Body of pancreas (tissue), 4 donors: ENCODE results near the gene SCTR. TPM values are rescaled to one million over a fixed set of nuclear protein-coding genes. Genes with fewer than 3 reads are reported as not detected.

Source experiments
- ATAC-seq: fragments of 150-250 bp; one replicate; pipeline ENCODE4 v1.9.1; 2016
- DNase-seq, 4 donors: peaks; one replicate each; pipeline ENCODE4 v3.0.0-alpha.2; 2019
- H3K27ac ChIP-seq, 4 donors: fragments of 200-600 bp; sonication (generic); 1 replicate in 3 of 4; 2 replicates in 1 of 4; pipeline versions ENCODE4 v1.5.1 to v1.6.1; 2016 to 2019; ENCODE audit warnings: mild to moderate bottlenecking in 1 of 4, mixed read lengths in 1 of 4, moderate library complexity in 1 of 4
- H3K27me3 ChIP-seq, 2 donors: fragments of 200-600 bp; sonication (generic); one replicate each; pipeline ENCODE4 v1.6.0; 2016; ENCODE audit warnings: mild to moderate bottlenecking in 1 of 2
- H3K36me3 ChIP-seq, 2 donors: fragments of 200-600 bp; sonication (generic); replicated peaks in 1 of 2; 2 replicates each; pipeline ENCODE4 v1.5.1; 2016; ENCODE audit warnings: low read depth in 2 of 2; ENCODE audit not compliant: insufficient read depth in 1 of 2
- H3K4me1 ChIP-seq: fragments of 200-600 bp; sonication (generic); one replicate; pipeline ENCODE4 v1.6.0; 2016
- H3K4me3 ChIP-seq, 2 donors: fragments of 200-600 bp; sonication (generic); 1 replicate in 1 of 2; 2 replicates in 1 of 2; pipeline ENCODE4 v1.5.1; 2016 to 2019
- H3K9me3 ChIP-seq, 3 donors: fragments of 200-600 bp; sonication (generic); 1 replicate in 2 of 3; 2 replicates in 1 of 3; pipeline ENCODE4 v1.5.1; 2016
- POLR2A ChIP-seq, 3 donors: fragments of 450-650 bp; IDR thresholded peaks; one replicate each; pipeline ENCODE4 v1.6.1; 2016; ENCODE audit warnings: antibody characterized with exemption in 3 of 3, mild to moderate bottlenecking in 2 of 3
- WGBS, 2 donors: methylation state at CpG; one replicate each; pipeline ENCODE4 v1.1.5; 2017; 5-methylcytosine and 5-hydroxymethylcytosine counted together
- intact Hi-C: fragments of 100-400 bp; cut with DNase I; formaldehyde crosslinking; loops from one replicate; pipeline ENCODE4 v1.15.1; 2023
- total RNA-seq, 2 donors: library from RNA; depleted of rRNA; stranded (reverse); fragments of >200 nt; gene quantifications; one replicate each; pipeline ENCODE4 v1.1.0, GENCODE V29; 2016
- TF ChIP-seq, protein P1 (sequence below), 7 experiments: fragments of 450-650 bp in 4 of 7; fragments of 200-600 bp in 3 of 7; sonication (generic) in 3 of 7; IDR thresholded peaks; one replicate each; pipeline ENCODE4 v1.5.1; 2016 to 2019; ENCODE audit warnings: antibody characterized with exemption in 7 of 7

The SCTR gene
- total RNA-seq, 2 donors from 2014 or later = 69.0 to 183 TPM

DNA sequence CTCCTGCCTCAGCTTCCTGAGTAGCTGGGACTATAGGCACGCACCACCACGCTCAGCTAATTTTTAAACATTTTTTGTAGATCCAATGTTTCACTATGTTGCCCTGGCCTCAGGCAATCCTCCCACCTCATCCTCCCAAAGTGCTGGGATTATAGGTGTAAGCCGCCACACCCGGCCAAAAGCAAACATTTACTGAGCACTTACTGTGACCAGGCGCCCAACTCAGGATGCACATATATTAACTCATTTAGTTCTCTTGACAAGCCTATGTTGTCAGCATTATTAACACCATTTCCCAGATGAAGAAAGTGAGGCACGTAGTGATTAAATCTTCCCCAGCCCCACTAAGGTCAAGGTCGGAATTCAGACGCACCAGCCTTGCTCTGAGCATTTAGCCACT lies 51.5 kb downstream of the SCTR start:
- WGBS, 2 donors = 81 to 92% methylated on average over 8 of the region's 8 CpGs
- ATAC-seq = no peak
- intact Hi-C loops = loop anchor here (5.0 kb wide), 1 partner anchor 65 kb away; no protein-coding TSS in a partner anchor
- H3K4me1 ChIP-seq = peaks cover 14% of the 10 kb centered on the region
- H3K9me3 ChIP-seq = no peaks in the 10 kb centered on the region
- DNase-seq = no peak
- no peaks in the 10 kb centered on the region for H3K36me3 ChIP-seq
- H3K4me3 ChIP-seq = no peak overlapping the region
- no peaks in the 10 kb centered on the region for H3K27me3 ChIP-seq
- no peak overlapping the region for H3K27ac ChIP-seq
- TF ChIP-seq, protein P1, sequence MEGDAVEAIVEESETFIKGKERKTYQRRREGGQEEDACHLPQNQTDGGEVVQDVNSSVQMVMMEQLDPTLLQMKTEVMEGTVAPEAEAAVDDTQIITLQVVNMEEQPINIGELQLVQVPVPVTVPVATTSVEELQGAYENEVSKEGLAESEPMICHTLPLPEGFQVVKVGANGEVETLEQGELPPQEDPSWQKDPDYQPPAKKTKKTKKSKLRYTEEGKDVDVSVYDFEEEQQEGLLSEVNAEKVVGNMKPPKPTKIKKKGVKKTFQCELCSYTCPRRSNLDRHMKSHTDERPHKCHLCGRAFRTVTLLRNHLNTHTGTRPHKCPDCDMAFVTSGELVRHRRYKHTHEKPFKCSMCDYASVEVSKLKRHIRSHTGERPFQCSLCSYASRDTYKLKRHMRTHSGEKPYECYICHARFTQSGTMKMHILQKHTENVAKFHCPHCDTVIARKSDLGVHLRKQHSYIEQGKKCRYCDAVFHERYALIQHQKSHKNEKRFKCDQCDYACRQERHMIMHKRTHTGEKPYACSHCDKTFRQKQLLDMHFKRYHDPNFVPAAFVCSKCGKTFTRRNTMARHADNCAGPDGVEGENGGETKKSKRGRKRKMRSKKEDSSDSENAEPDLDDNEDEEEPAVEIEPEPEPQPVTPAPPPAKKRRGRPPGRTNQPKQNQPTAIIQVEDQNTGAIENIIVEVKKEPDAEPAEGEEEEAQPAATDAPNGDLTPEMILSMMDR (IDR thresholded peaks at IDR 0.05) = no peak
- no peak for TF ChIP-seq POLR2A (IDR thresholded peaks at IDR 0.05)

DNA sequence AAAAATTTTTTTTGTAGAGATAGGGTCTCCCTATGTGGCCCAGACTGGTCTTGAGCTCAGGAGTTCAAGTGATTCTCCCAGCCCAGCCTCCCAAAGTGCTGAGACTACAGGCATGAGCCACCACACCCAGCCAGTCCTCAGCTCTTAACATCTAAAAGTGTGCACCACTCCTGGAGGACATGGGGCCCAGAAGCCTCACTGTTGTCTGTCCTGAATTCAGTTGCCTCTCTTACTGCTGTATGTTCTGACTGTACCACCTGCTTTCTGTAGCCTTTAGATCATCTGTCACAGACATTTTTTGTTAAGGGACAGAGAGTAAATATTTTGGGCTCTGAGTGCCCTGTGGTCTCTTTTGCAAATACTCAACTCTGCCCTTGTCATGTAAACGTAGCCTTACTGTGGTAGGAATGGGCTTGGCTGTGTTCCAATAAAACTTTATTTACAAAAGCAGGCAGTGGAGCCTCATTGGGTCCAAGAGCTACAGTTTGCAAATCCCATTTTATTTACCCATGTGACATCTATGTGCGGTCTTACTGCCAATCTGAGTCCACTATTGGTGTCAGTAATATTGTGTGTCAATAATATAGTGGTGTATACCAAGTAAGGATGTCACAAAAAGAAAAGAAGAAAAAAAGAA lies 54.5 kb downstream of the SCTR start:
- no peaks in the 10 kb centered on the region for H3K36me3 ChIP-seq
- H3K27ac ChIP-seq = no peak overlapping the region
- no peaks in the 10 kb centered on the region for H3K27me3 ChIP-seq
- intact Hi-C loops = loop anchor here (5.0 kb wide), 1 partner anchor 62 kb away; no protein-coding TSS in a partner anchor
- H3K9me3 ChIP-seq = no peaks in the 10 kb centered on the region
- H3K4me3 ChIP-seq = no peak overlapping the region
- ATAC-seq (no peak), DNase-seq (no peak)
- TF ChIP-seq, protein P1 (IDR thresholded peaks at IDR 0.05) = no peak
- TF ChIP-seq POLR2A (IDR thresholded peaks at IDR 0.05) = no peak
- 19 to 27% methylated on average over 2 of the region's 2 CpGs for WGBS, 2 donors
- H3K4me1 ChIP-seq = peaks cover 3% of the 10 kb centered on the region

- TF ChIP-seq, protein P1 (IDR thresholded peaks at IDR 0.05) = no peak
- no peak for TF ChIP-seq POLR2A (IDR thresholded peaks at IDR 0.05)
- intact Hi-C loops = no loop called here
- no peaks in the 10 kb centered on the region for H3K27me3 ChIP-seq
Observed at GRCh38 chr2:119469131-119469530, 55.2 kb downstream of the SCTR start.

GRCh38 chr2:119468154-119468955 lies 55.9 kb downstream of the SCTR start:
- Histone ChIP-seq H3K4me1 (peaks cover 3% of the 10 kb centered on the region), H3K27ac (no peak overlapping the region), H3K4me3 (no peak overlapping the region), H3K9me3 (no peaks in the 10 kb centered on the region), H3K27me3 (no peaks in the 10 kb centered on the region), H3K36me3 (no peaks in the 10 kb centered on the region)
- TF ChIP-seq POLR2A (IDR thresholded peaks at IDR 0.05) = no peak
- TF ChIP-seq, protein P1 (IDR thresholded peaks at IDR 0.05) = no peak
- ATAC-seq (peak; percentile 30), DNase-seq (peak in 1 of 4 donors; percentile 9)
- intact Hi-C loops = no loop called here
- WGBS, 2 donors = 47% methylated on average over 3 of the region's 3 CpGs

More at GRCh38 chr2:119469131-119469530, 55.2 kb downstream of the SCTR start:
- 76 to 97% methylated on average over 3 to 6 of the region's 6 CpGs for WGBS, 2 donors
- Histone ChIP-seq H3K36me3 (no peaks in the 10 kb centered on the region), H3K9me3 (no peaks in the 10 kb centered on the region), H3K4me1 (peaks cover 3% of the 10 kb centered on the region), H3K27ac (no peak overlapping the region), H3K4me3 (no peak overlapping the region)
- ATAC-seq (no peak), DNase-seq (no peak)
